SK-N-SH treated with all-trans-retinoic acid at 6 μM for 48 hours (cell line): ENCODE data around the gene SP1.

ENCODE experiments used
- ATAC-seq: fragments of 200-7000 bp; cut with Tn5 transposase; 3 replicates; pipeline ENCODE4 v1.9.1; 2020; ENCODE audit warnings: mild to moderate bottlenecking, moderate library complexity
- ARNTL ChIP-seq: fragments of 450-650 bp; formaldehyde crosslinking; IDR thresholded peaks from 2 replicates; pipeline ENCODE4 v1.5.0; 2020; ENCODE audit warnings: low read depth, mild to moderate bottlenecking, moderate library complexity, borderline replicate concordance
- BACH2 ChIP-seq: fragments of 250-450 bp; sonication (Bioruptor Pico); IDR thresholded peaks from 2 replicates; pipeline ENCODE4 v1.9.0; 2021; ENCODE audit warnings: mild to moderate bottlenecking, borderline replicate concordance
- CREB5 ChIP-seq: fragments of 250-450 bp; sonication (Bioruptor Pico); IDR thresholded peaks from 2 replicates; pipeline ENCODE4 v1.5.1; 2020; ENCODE audit warnings: low read depth, mild to moderate bottlenecking, moderate library complexity
- CSDC2 ChIP-seq: fragments of 250-450 bp; sonication (Bioruptor Pico); IDR thresholded peaks from 2 replicates; pipeline ENCODE4 v1.5.0; 2020; ENCODE audit warnings: mild to moderate bottlenecking, moderate library complexity
- CSRNP3 ChIP-seq: fragments of 250-450 bp; sonication (Bioruptor Pico); IDR thresholded peaks from 2 replicates; pipeline ENCODE4 v1.5.1; 2021; ENCODE audit warnings: mild to moderate bottlenecking, moderate library complexity
- ESRRG ChIP-seq: fragments of 250-450 bp; sonication (Bioruptor Pico); IDR thresholded peaks from 2 replicates; pipeline ENCODE4 v1.6.1; 2021; ENCODE audit warnings: mild to moderate bottlenecking
- GLIS3 ChIP-seq: fragments of 250-450 bp; sonication (Bioruptor Pico); IDR thresholded peaks from 2 replicates; pipeline ENCODE4 v1.5.0; 2020; ENCODE audit warnings: mild to moderate bottlenecking, moderate library complexity
- ISL1 ChIP-seq: fragments of 250-450 bp; sonication (Bioruptor Pico); IDR thresholded peaks from 2 replicates; pipeline ENCODE4 v2.1.2; 2022; ENCODE audit warnings: mild to moderate bottlenecking, moderate library complexity
- OSR1 ChIP-seq: fragments of 250-450 bp; sonication (Bioruptor Pico); IDR thresholded peaks from 2 replicates; pipeline ENCODE4 v1.8.0; 2022; ENCODE audit warnings: moderate library complexity, mild to moderate bottlenecking, inconsistent platforms
- PATZ1 ChIP-seq: fragments of 250-450 bp; sonication (Bioruptor Pico); IDR thresholded peaks from 2 replicates; pipeline ENCODE4 v1.8.0; 2020; ENCODE audit warnings: mild to moderate bottlenecking, moderate library complexity, borderline replicate concordance
- POU6F1 ChIP-seq: fragments of 250-450 bp; sonication (Bioruptor Pico); IDR thresholded peaks from 2 replicates; pipeline ENCODE4 v1.8.0; 2021; ENCODE audit warnings: low read depth, mild to moderate bottlenecking, moderate library complexity, borderline replicate concordance
- PPARA ChIP-seq: fragments of 250-450 bp; sonication (Bioruptor Pico); IDR thresholded peaks from 2 replicates; pipeline ENCODE4 v1.5.0; 2020; ENCODE audit warnings: mild to moderate bottlenecking, borderline replicate concordance
- RARB ChIP-seq: fragments of 250-450 bp; sonication (Bioruptor Pico); IDR thresholded peaks from 2 replicates; pipeline ENCODE4 v1.8.0; 2021; ENCODE audit warnings: mild to moderate bottlenecking, moderate library complexity
- SNAI2 ChIP-seq: fragments of 250-450 bp; sonication (Bioruptor Pico); IDR thresholded peaks from 2 replicates; pipeline ENCODE4 v1.5.0; 2020; ENCODE audit warnings: mild to moderate bottlenecking, moderate library complexity
- TCF4 ChIP-seq: fragments of 250-450 bp; sonication (Bioruptor Pico); IDR thresholded peaks from 2 replicates; pipeline ENCODE4 v1.8.0; 2021; ENCODE audit warnings: mild to moderate bottlenecking, moderate library complexity, borderline replicate concordance
- TOX ChIP-seq: fragments of 250-450 bp; sonication (Bioruptor Pico); IDR thresholded peaks from 2 replicates; pipeline ENCODE4 v1.8.0; 2021; ENCODE audit warnings: mild to moderate bottlenecking, moderate library complexity, borderline replicate concordance
- TSHZ2 ChIP-seq: fragments of 250-450 bp; sonication (Bioruptor Pico); IDR thresholded peaks from 2 replicates; pipeline ENCODE4 v1.5.0; 2020; ENCODE audit warnings: mild to moderate bottlenecking, moderate library complexity
- ZC3H10 ChIP-seq: fragments of 250-450 bp; sonication (Bioruptor Pico); IDR thresholded peaks from 2 replicates; pipeline ENCODE4 v1.5.1; 2021; ENCODE audit warnings: mild to moderate bottlenecking, moderate library complexity
- ZFP3 ChIP-seq: fragments of 250-450 bp; sonication (Bioruptor Pico); IDR thresholded peaks from 2 replicates; pipeline ENCODE4 v1.5.0; 2020; ENCODE audit warnings: mild to moderate bottlenecking, moderate library complexity
- ZFP30 ChIP-seq: fragments of 450-650 bp; formaldehyde crosslinking; IDR thresholded peaks from 2 replicates; pipeline ENCODE4 v1.5.0; 2022; ENCODE audit warnings: mild to moderate bottlenecking, moderate library complexity
- ZNF565 ChIP-seq: fragments of 450-650 bp; formaldehyde crosslinking; conservative IDR thresholded peaks from 2 replicates; pipeline ENCODE4 v1.5.0; 2020; ENCODE audit warnings: low read depth, mild to moderate bottlenecking, moderate library complexity
- ZNF70 ChIP-seq: fragments of 450-650 bp; formaldehyde crosslinking; IDR thresholded peaks from 2 replicates; pipeline ENCODE4 v1.5.0; 2020; ENCODE audit warnings: mild to moderate bottlenecking, moderate library complexity

Gene SP1

GRCh38 chr12:53423597-53423996 lies 43.6 kb downstream of the SP1 start, which contains the start of gene AMHR2:
AMHR2 (plus strand) TSS chr12:53423855; CDS start chr12:53423935, 80 bp downstream.
- no peak for TF ChIP-seq ARNTL
- TF ChIP-seq RARB: no peak
- no peak for TF ChIP-seq SNAI2
- TF ChIP-seq PPARA (CRISPR knock-in tag): no peak
- TF ChIP-seq ZNF565 (CRISPR knock-in tag): no peak
- no peak for TF ChIP-seq GLIS3 (CRISPR knock-in tag)
- TF ChIP-seq ZC3H10 (CRISPR knock-in tag): no peak
- TF ChIP-seq OSR1: no peak
- no peak for TF ChIP-seq BACH2 (CRISPR knock-in tag)
- TF ChIP-seq ZNF70 (CRISPR knock-in tag): no peak
- no peak for TF ChIP-seq ZFP3
- no peak for TF ChIP-seq TOX (CRISPR knock-in tag)
- TF ChIP-seq ISL1 (CRISPR knock-in tag): no peak
- TF ChIP-seq POU6F1 (CRISPR knock-in tag): no peak
- TF ChIP-seq ZFP30 (CRISPR knock-in tag): no peak
- TF ChIP-seq TSHZ2: no peak
- TF ChIP-seq CREB5 (CRISPR knock-in tag): no peak
- no peak for TF ChIP-seq PATZ1 (CRISPR knock-in tag)
- TF ChIP-seq CSRNP3 (CRISPR knock-in tag): no peak
- TF ChIP-seq ESRRG (CRISPR knock-in tag): no peak
- ATAC-seq: no peak

GRCh38 chr12:53424626-53425514 lies 44.9 kb downstream of the SP1 start:
- ATAC-seq: no peak
- no peak for TF ChIP-seq BACH2 (CRISPR knock-in tag)

- ATAC-seq: no peak
Observed at GRCh38 chr12:53425515-53426150, 45.7 kb downstream of the SP1 start.

More at GRCh38 chr12:53425515-53426150, 45.7 kb downstream of the SP1 start:
- TF ChIP-seq ISL1 (CRISPR knock-in tag) (no peak), CSDC2 (CRISPR knock-in tag) (no peak), POU6F1 (CRISPR knock-in tag) (no peak), SNAI2 (no peak), CREB5 (CRISPR knock-in tag) (no peak), BACH2 (CRISPR knock-in tag) (no peak), GLIS3 (CRISPR knock-in tag) (no peak), ARNTL (no peak), RARB (no peak), PPARA (CRISPR knock-in tag) (no peak), ESRRG (CRISPR knock-in tag) (no peak), TCF4 (CRISPR knock-in tag) (no peak), ZFP30 (CRISPR knock-in tag) (no peak), ZC3H10 (CRISPR knock-in tag) (no peak), ZNF565 (CRISPR knock-in tag) (no peak)
